Mesenchymal stem cell (in vitro differentiated cells and primary cell): ENCODE data around the gene TRPM2.
A peak's percentile ranks its signal among the peaks of the same experiment; 100 is the strongest.
"Not testable (repeated sequence)": the region's sequence is repeated elsewhere in the genome, so short reads cannot be mapped to it uniquely, and the experiment has no call there.

Source experiments
- DNase-seq: peaks from one replicate; pipeline ENCODE4 v3.0.0-alpha.2; 2013
- H2AFZ ChIP-seq: one replicate; pipeline ENCODE4 v1.6.1; 2013; ENCODE audit warnings: low read depth, mild to moderate bottlenecking, control low read depth, inconsistent platforms, low read length, moderate library complexity
- H2AK5ac ChIP-seq: 2 replicates; pipeline ENCODE4 v1.6.1; 2013; ENCODE audit warnings: low read length, moderate library complexity, mild to moderate bottlenecking, inconsistent platforms; ENCODE audit not compliant: severe bottlenecking
- H2BK120ac ChIP-seq: one replicate; pipeline ENCODE4 v1.6.1; 2013; ENCODE audit warnings: low read depth, mild to moderate bottlenecking, inconsistent platforms, low read length, moderate library complexity
- H2BK12ac ChIP-seq, 2 experiments: one replicate each; pipeline ENCODE4 v1.6.1; 2013; ENCODE audit warnings: inconsistent platforms in 2 of 2, low read length in 2 of 2, mild to moderate bottlenecking in 2 of 2, moderate library complexity in 2 of 2, control low read depth in 1 of 2
- H2BK15ac ChIP-seq: one replicate; pipeline ENCODE4 v1.6.1; 2013; ENCODE audit warnings: mild to moderate bottlenecking, low read depth, inconsistent platforms; ENCODE audit not compliant: poor library complexity, severe bottlenecking
- H2BK5ac ChIP-seq: 2 replicates; pipeline ENCODE4 v1.6.1; 2013; ENCODE audit warnings: low read depth, mild to moderate bottlenecking, low read length, control low read depth, inconsistent platforms; ENCODE audit not compliant: poor library complexity, severe bottlenecking
- H3K14ac ChIP-seq, 2 experiments: one replicate each; pipeline ENCODE4 v1.6.1; 2013; ENCODE audit warnings: inconsistent platforms in 2 of 2, low read length in 2 of 2, control low read depth in 1 of 2, mild to moderate bottlenecking in 1 of 2, moderate library complexity in 1 of 2
- H3K18ac ChIP-seq, 2 experiments: one replicate each; pipeline ENCODE4 v1.6.1; 2013; ENCODE audit warnings: inconsistent platforms in 2 of 2, low read length in 2 of 2, control low read depth in 1 of 2, low read depth in 1 of 2, mild to moderate bottlenecking in 1 of 2
- H3K23ac ChIP-seq, 2 experiments: one replicate each; pipeline ENCODE4 v1.6.1; 2013; ENCODE audit warnings: inconsistent platforms in 2 of 2, low read length in 2 of 2, mild to moderate bottlenecking in 2 of 2, moderate library complexity in 2 of 2, control low read depth in 1 of 2
- H3K27ac ChIP-seq: 2 replicates; pipeline ENCODE4 v1.5.1; 2013; ENCODE audit warnings: mild to moderate bottlenecking, moderate library complexity, low read length, control low read depth, inconsistent platforms; ENCODE audit not compliant: poor library complexity, severe bottlenecking
- H3K27me3 ChIP-seq, 2 experiments: 2 replicates each; pipeline versions ENCODE4 v1.6.1 to v1.7.0; 2013; ENCODE audit warnings: low read length in 2 of 2, mild to moderate bottlenecking in 2 of 2, moderate library complexity in 2 of 2, control low read depth in 1 of 2, inconsistent platforms in 1 of 2; ENCODE audit not compliant: control insufficient read depth in 1 of 2, insufficient read depth in 1 of 2
- H3K36me3 ChIP-seq, 2 experiments: 2 replicates each; pipeline versions ENCODE4 v1.6.1 to v1.7.0; 2013; ENCODE audit warnings: low read length in 2 of 2, control low read depth in 1 of 2, inconsistent platforms in 1 of 2, low read depth in 1 of 2, mild to moderate bottlenecking in 1 of 2; ENCODE audit not compliant: insufficient read depth in 2 of 2, control insufficient read depth in 1 of 2
- H3K4ac ChIP-seq, 2 experiments: one replicate each; pipeline ENCODE4 v1.6.1; 2013; ENCODE audit warnings: inconsistent platforms in 2 of 2, low read length in 2 of 2, mild to moderate bottlenecking in 2 of 2, moderate library complexity in 2 of 2, control low read depth in 1 of 2, low read depth in 1 of 2
- H3K4me1 ChIP-seq: 2 replicates; pipeline ENCODE4 v1.6.1; 2013; ENCODE audit warnings: low read depth, low read length, control low read depth; ENCODE audit not compliant: control insufficient read depth, insufficient read depth
- H3K4me2 ChIP-seq: 2 replicates; pipeline ENCODE4 v1.6.1; 2013; ENCODE audit warnings: low read length, mild to moderate bottlenecking, inconsistent platforms; ENCODE audit not compliant: poor library complexity, severe bottlenecking
- H3K4me3 ChIP-seq, 2 experiments: 2 replicates each; pipeline versions ENCODE4 v1.5.1 to v1.7.0; 2013; ENCODE audit warnings: low read length in 2 of 2, mild to moderate bottlenecking in 2 of 2, control low read depth in 1 of 2, low read depth in 1 of 2; ENCODE audit not compliant: insufficient read depth in 1 of 2
- H3K79me1 ChIP-seq: replicated peaks from 2 replicates; pipeline ENCODE4 v1.6.1; 2013; ENCODE audit warnings: mild to moderate bottlenecking, control low read depth, low read length, inconsistent platforms; ENCODE audit not compliant: poor library complexity, severe bottlenecking
- H3K9ac ChIP-seq: 2 replicates; pipeline ENCODE4 v1.7.0; 2013; ENCODE audit warnings: mild to moderate bottlenecking, low read length, moderate library complexity
- H3K9me3 ChIP-seq: 2 replicates; pipeline ENCODE4 v1.7.0; 2013; ENCODE audit warnings: mild to moderate bottlenecking, low read length; ENCODE audit not compliant: control insufficient read depth
- H4K8ac ChIP-seq: one replicate; pipeline ENCODE4 v1.6.1; 2013; ENCODE audit warnings: inconsistent platforms, mild to moderate bottlenecking, low read length, moderate library complexity
- H4K91ac ChIP-seq: one replicate; pipeline ENCODE4 v1.6.1; 2013; ENCODE audit warnings: mild to moderate bottlenecking, low read length, inconsistent platforms
- WGBS: methylation state at CpG from one replicate; pipeline ENCODE4 v1.1.7; 2013; ENCODE audit warnings: mixed read lengths; 5-methylcytosine and 5-hydroxymethylcytosine counted together

Gene TRPM2

GRCh38 chr21:44395260-44395659, 41.8 kb downstream of the TRPM2 start:
- no peak for DNase-seq
- no peak overlapping the region for H2AK5ac ChIP-seq
- no peak overlapping the region for H2BK12ac ChIP-seq
- no peak overlapping the region for H3K14ac ChIP-seq
- no peak overlapping the region for H3K18ac ChIP-seq
- H3K4me3 ChIP-seq, result no peak overlapping the region
- no peak overlapping the region for H3K27ac ChIP-seq
- H3K4me1 ChIP-seq, result no peaks in the 10 kb centered on the region
- no peak overlapping the region for H3K9ac ChIP-seq
- peaks cover 0 to 3% of the 10 kb centered on the region in 2 experiments for H3K27me3 ChIP-seq
- no peak overlapping the region for H4K91ac ChIP-seq
- H2BK5ac ChIP-seq, result no peak overlapping the region
- H3K79me1 ChIP-seq, result no peaks in the 10 kb centered on the region
- no peak overlapping the region for H2BK15ac ChIP-seq
- H3K9me3 ChIP-seq, result peaks cover 1% of the 10 kb centered on the region
- H2AFZ ChIP-seq, result no peak overlapping the region
- no peaks in the 10 kb centered on the region for H3K36me3 ChIP-seq
- 72% methylated on average over 11 of the region's 11 CpGs for WGBS
- H4K8ac ChIP-seq, result no peak overlapping the region
- no peak overlapping the region for H3K23ac ChIP-seq
- no peak overlapping the region for H3K4me2 ChIP-seq
- no peak overlapping the region for H3K4ac ChIP-seq
- no peak overlapping the region for H2BK120ac ChIP-seq

DNA sequence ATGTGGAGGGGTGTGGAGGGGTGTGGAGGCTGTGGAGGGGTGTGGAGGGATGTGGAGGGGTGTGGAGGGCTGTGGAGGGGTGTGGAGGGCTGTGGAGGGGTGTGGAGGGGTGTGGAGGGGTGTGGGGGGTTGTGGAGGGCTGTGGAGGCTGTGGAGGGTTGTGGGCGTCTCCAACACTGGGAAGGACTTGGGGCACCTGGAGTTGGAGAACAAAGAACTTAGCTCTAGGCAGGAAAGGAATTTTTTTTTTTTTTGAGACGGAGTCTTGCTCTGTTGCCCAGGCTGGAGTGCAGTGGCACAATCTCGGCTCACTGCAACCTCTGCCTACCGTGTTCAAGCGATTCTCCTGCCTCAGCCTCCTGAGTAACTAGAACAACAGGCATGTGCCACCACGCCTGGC, 43.4 kb downstream of the TRPM2 start:
- H3K14ac ChIP-seq, DNase-seq, H3K4me2 ChIP-seq, H2BK5ac ChIP-seq, H3K4me3 ChIP-seq, H2BK15ac ChIP-seq, H2AFZ ChIP-seq, H3K4ac ChIP-seq, H3K9me3 ChIP-seq, H2BK12ac ChIP-seq, H4K8ac ChIP-seq, H3K36me3 ChIP-seq, H3K18ac ChIP-seq, H3K9ac ChIP-seq, H2BK120ac ChIP-seq, H3K27ac ChIP-seq, H3K23ac ChIP-seq, H4K91ac ChIP-seq, H3K27me3 ChIP-seq, H3K4me1 ChIP-seq, H2AK5ac ChIP-seq, H3K79me1 ChIP-seq: not testable (repeated sequence)
- WGBS, result 85% methylated on average over 5 of the region's 6 CpGs

DNA sequence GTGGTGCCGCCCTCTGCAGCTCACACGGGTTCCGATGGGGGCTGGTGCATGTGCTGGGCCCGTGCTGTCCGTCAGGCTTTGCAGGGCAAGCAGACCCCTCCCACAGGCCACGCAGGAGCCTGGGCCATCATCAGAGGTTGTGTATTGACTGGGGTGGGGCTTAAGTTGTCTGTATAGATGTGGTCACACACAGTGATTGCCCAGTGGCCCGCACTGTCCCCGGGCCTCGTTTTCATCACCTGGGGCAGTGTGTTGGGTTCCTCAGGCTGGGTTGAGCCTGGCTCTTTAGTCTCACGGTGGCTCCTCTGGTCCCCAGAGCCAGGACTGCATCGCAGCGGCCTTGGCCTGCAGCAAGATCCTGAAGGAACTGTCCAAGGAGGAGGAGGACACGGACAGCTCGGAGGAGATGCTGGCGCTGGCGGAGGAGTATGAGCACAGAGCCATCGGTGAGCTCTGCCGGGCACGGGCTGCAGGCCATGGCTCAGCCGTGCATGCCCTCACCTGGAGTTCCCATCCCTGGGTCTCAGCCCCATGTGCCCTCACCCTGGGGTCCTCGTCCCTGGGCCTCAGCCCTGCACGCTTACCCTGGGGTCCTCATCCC, 44.1 kb downstream of the TRPM2 start:
- 90% methylated on average over 22 of the region's 22 CpGs for whole genome bisulfite sequencing
- H2BK120ac ChIP-seq, result no peak overlapping the region
- H3K27me3 ChIP-seq, result peaks cover 0 to 3% of the 10 kb centered on the region in 2 experiments
- no peaks in the 10 kb centered on the region for H3K79me1 ChIP-seq
- H3K4me3 ChIP-seq, result no peak overlapping the region
- no peaks in the 10 kb centered on the region for H3K4me1 ChIP-seq
- H4K8ac ChIP-seq, result no peak overlapping the region
- H3K9ac ChIP-seq, result no peak overlapping the region
- no peak overlapping the region for H2AK5ac ChIP-seq
- no peak overlapping the region for H3K23ac ChIP-seq
- H3K14ac ChIP-seq, result no peak overlapping the region
- no peak overlapping the region for H2BK12ac ChIP-seq
- no peak overlapping the region for H2AFZ ChIP-seq
- no peak overlapping the region for H3K18ac ChIP-seq
- peak overlapping the region; percentile 70 for H4K91ac ChIP-seq
- H2BK15ac ChIP-seq, result no peak overlapping the region
- H3K27ac ChIP-seq, result no peak overlapping the region
- no peak overlapping the region for H3K4me2 ChIP-seq
- no peak overlapping the region for H2BK5ac ChIP-seq
- DNase-seq, result no peak
- H3K9me3 ChIP-seq, result no peaks in the 10 kb centered on the region
- H3K4ac ChIP-seq, result no peak overlapping the region
- no peaks in the 10 kb centered on the region for H3K36me3 ChIP-seq

GRCh38 chr21:44398499-44398898, 45.1 kb downstream of the TRPM2 start:
- Histone ChIP-seq H2BK15ac (no peak overlapping the region), H2AFZ (no peak overlapping the region), H3K9me3 (no peaks in the 10 kb centered on the region), H2BK5ac (no peak overlapping the region), H3K79me1 (no peaks in the 10 kb centered on the region), H3K14ac (no peak overlapping the region), H2AK5ac (no peak overlapping the region), H4K91ac (no peak overlapping the region), H3K36me3 (no peaks in the 10 kb centered on the region), H3K9ac (no peak overlapping the region), H3K27ac (no peak overlapping the region), H4K8ac (no peak overlapping the region), H3K4me2 (no peak overlapping the region), H3K4me1 (no peaks in the 10 kb centered on the region), H3K18ac (no peak overlapping the region), H2BK12ac (no peak overlapping the region), H3K4ac (no peak overlapping the region), H3K23ac (no peak overlapping the region), H3K27me3 (peaks cover 0 to 3% of the 10 kb centered on the region in 2 experiments), H2BK120ac (no peak overlapping the region), H3K4me3 (no peak overlapping the region)
- DNase-seq, result peak; percentile 16
- 90% methylated on average over 9 of the region's 9 CpGs for WGBS
